Measurements from ENCODE around the gene IFITM2.

- TF ChIP-seq ZNF639 (tag by site-specific recombination; IDR thresholded peaks at IDR 0.05) (no peak), ZNF350 (tag by site-specific recombination; IDR thresholded peaks at IDR 0.05) (no peak), ZNF777 (tag by site-specific recombination; IDR thresholded peaks at IDR 0.05; ENCODE audit: borderline replicate concordance) (no peak), SETDB1 (IDR thresholded peaks at IDR 0.05; ENCODE audit: insufficient read length, low read length) (no peak)
Observed at GRCh38 chr11:351411-351810, 43.8 kb downstream of the IFITM2 start.
